Endothelial cell (in vitro differentiated cells): ENCODE measurements around the gene PFDN6. TPM values are rescaled to one million over a fixed set of nuclear protein-coding genes. Genes with fewer than 3 reads are reported as not detected.

Experiments
- DNase-seq: peaks from one replicate; pipeline ENCODE4 v3.0.0; 2021; ENCODE audit warnings: low spot score
- H3K27ac Mint-ChIP-seq: one replicate; pipeline ENCODE4 v1.8.0; 2021; ENCODE audit warnings: mixed read lengths, inconsistent platforms; ENCODE audit not compliant: unreplicated experiment
- H3K27me3 Mint-ChIP-seq: one replicate; pipeline ENCODE4 v1.8.0; 2021; ENCODE audit warnings: mild to moderate bottlenecking, moderate library complexity, mixed read lengths, inconsistent platforms; ENCODE audit not compliant: unreplicated experiment
- H3K36me3 Mint-ChIP-seq: one replicate; pipeline ENCODE4 v1.8.0; 2021; ENCODE audit warnings: mild to moderate bottlenecking, low read depth, mixed read lengths, inconsistent platforms; ENCODE audit not compliant: unreplicated experiment
- H3K4me1 Mint-ChIP-seq: one replicate; pipeline ENCODE4 v1.8.0; 2021; ENCODE audit warnings: mild to moderate bottlenecking, mixed read lengths, inconsistent platforms; ENCODE audit not compliant: unreplicated experiment
- H3K4me3 Mint-ChIP-seq: one replicate; pipeline ENCODE4 v1.8.0; 2021; ENCODE audit warnings: mild to moderate bottlenecking, mixed read lengths, inconsistent platforms; ENCODE audit not compliant: unreplicated experiment
- H3K9me3 Mint-ChIP-seq: one replicate; pipeline ENCODE4 v1.8.0; 2021; ENCODE audit warnings: mixed read lengths, inconsistent platforms; ENCODE audit not compliant: unreplicated experiment
- CTCF ChIP-seq: fragments of 200-600 bp; sonication (generic); IDR thresholded peaks from one replicate; pipeline ENCODE4 v1.5.0; 2021; ENCODE audit warnings: antibody characterized with exemption; ENCODE audit not compliant: unreplicated experiment
- long read RNA-seq: library from polyadenylated mRNA; unstranded; transcript quantifications from one replicate; pipeline ENCODE4 v2.0.0, GENCODE V29; 2020; ENCODE audit not compliant: unreplicated experiment
- total RNA-seq: library from RNA; stranded (reverse); fragmentation: NEBNext Ultra II Directional; extraction: Animal tissue kit (Norgen Biotek cat#: 25700); gene quantifications from one replicate; pipeline ENCODE4 v1.2.1, GENCODE V29; 2021; ENCODE audit not compliant: unreplicated experiment

Gene PFDN6
- total RNA-seq = 33.3 TPM
- long read RNA-seq, partial matches to known transcripts = 0 of 1 reads
- long read RNA-seq, other reads (novel, unspliced or antisense) = 0 of 1 reads

- Mint-ChIP-seq H3K9me3 (no peaks in the 10 kb centered on the region), H3K27ac (peak within 1 kb of the TSS; percentile 81), H3K4me3 (peak within 1 kb of the TSS; percentile 95), H3K36me3 (peaks cover 33% of the 10 kb centered on the region), H3K4me1 (peaks cover 41% of the 10 kb centered on the region), H3K27me3 (peaks cover 9% of the 10 kb centered on the region)
- no peak for TF ChIP-seq CTCF
- peak; percentile 63 for DNase-seq
These were observed at the start of gene PFDN6, which contains the start of gene WDR46 for GRCh38 chr6:33288921-33289783. Gene PFDN6, plus strand, starts transcription at chr6:33289601. Its CDS starts 256 bp downstream, at chr6:33289857. Gene WDR46, minus strand, starts transcription at chr6:33289239. Its CDS starts 69 bp downstream, at chr6:33289170.

DNA sequence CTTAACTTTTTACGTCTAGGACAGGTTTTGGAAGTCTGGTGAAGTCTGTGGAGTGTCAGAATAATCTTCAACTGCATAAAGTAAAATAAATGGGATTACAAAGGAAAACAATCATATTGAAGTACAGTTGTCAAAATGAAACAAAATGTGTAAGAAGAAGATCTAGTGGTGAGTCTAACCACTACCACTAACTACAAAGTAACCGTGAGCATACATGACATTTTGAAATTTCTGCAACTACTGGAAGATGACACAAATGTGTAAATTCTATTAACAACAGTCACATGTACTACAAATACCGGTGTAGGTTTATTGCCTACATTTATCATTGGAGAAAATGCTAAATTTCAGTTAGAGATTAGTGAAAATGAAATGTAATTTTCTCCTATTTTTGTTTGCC is 47.4 kb upstream of the PFDN6 start:
- H3K4me1 Mint-ChIP-seq = peaks cover 4% of the 10 kb centered on the region

GRCh38 chr6:33243476-33243875 is 45.9 kb upstream of the PFDN6 start:
- Mint-ChIP-seq H3K36me3 (no peaks in the 10 kb centered on the region), H3K9me3 (no peaks in the 10 kb centered on the region), H3K4me1 (peaks cover 8% of the 10 kb centered on the region), H3K4me3 (no peak overlapping the region), H3K27me3 (peaks cover 5% of the 10 kb centered on the region), H3K27ac (no peak overlapping the region)
- DNase-seq = no peak
- no peak for TF ChIP-seq CTCF

More for the DNA sequence above, 47.4 kb upstream of the PFDN6 start:
- Mint-ChIP-seq H3K27me3 (peaks cover 5% of the 10 kb centered on the region), H3K36me3 (no peaks in the 10 kb centered on the region), H3K9me3 (no peaks in the 10 kb centered on the region), H3K4me3 (no peak overlapping the region), H3K27ac (no peak overlapping the region)
- no peak for TF ChIP-seq CTCF
- no peak for DNase-seq

DNA sequence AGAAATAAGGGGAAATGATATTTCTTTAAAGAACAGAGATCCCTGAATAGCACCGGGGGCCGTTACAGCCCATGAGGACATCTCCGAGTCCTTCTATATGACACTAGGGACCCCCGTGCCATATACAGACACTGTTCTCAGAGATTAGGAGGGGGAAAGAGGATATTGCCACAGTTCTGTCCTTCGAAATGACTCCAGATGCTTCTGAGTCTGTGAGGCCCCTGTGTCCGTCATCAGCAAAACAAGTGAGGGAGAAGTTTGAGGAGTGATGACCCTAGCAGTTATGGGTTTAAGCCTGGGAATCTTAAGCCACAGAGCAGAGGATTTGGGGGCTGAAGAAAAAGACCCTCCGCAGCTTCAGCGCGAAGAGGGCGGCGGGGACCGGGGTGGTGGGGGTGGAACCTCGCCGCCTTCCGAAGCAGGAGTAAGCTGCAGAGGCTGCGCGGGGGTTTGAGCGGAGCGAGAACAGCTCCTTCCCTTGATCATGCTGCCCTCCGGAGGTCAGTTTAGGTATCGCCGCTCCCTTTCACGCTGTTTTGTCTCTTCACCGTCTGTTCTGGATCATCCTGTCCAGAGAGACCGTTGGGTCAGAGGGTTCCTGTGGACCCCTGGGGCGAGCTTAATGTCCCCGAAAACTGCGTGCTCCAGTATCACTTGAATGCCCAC is 41.3 kb upstream of the PFDN6 start:
- Mint-ChIP-seq H3K4me3 (peak overlapping the region; percentile 86), H3K9me3 (no peaks in the 10 kb centered on the region), H3K27ac (peak overlapping the region; percentile 57), H3K4me1 (peaks cover 24% of the 10 kb centered on the region), H3K36me3 (peaks cover 13% of the 10 kb centered on the region), H3K27me3 (peaks cover 4% of the 10 kb centered on the region)
- TF ChIP-seq CTCF = peak; percentile 80
- peak; percentile 92 for DNase-seq
